ENCODE measurements around the gene ELFN1.

Gene ELFN1

DNA sequence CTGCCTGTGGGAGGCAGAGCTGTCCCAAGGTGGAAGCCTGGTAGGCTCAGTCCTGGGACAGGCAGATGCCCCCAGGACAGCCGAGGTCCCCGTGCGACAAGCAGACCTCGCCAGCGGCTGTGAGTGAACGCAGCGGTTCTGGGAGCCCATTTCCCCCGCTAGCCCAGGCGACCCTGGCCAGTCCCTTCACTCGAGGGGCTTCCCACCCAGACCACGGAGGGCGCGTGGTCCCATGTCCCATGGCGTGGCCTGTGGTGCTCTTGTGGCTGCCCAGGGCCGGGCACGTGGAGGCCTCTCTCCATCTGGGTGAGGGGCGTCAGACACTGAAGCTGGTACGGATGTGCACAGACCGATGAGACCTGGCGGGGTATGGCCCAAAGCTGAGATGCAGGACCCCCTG is 67.9 kb downstream of the ELFN1 start:
- Histone ChIP-seq H3K4me1 (ENCODE audit: control insufficient read depth in 1 of 2, insufficient read depth in 1 of 2, low read depth in 1 of 2, low read length in 1 of 2) (peaks cover 2 to 14% of the 10 kb centered on the region in 2 experiments), H3K27me3 (peaks cover 29% of the 10 kb centered on the region), H3K4me3 (ENCODE audit: low read depth in 1 of 2, low read length in 1 of 2) (no peak overlapping the region), H3K9me3 (no peaks in the 10 kb centered on the region), H3K27ac (no peak overlapping the region), H3K36me3 (no peaks in the 10 kb centered on the region)
- TF ChIP-seq, protein P1, sequence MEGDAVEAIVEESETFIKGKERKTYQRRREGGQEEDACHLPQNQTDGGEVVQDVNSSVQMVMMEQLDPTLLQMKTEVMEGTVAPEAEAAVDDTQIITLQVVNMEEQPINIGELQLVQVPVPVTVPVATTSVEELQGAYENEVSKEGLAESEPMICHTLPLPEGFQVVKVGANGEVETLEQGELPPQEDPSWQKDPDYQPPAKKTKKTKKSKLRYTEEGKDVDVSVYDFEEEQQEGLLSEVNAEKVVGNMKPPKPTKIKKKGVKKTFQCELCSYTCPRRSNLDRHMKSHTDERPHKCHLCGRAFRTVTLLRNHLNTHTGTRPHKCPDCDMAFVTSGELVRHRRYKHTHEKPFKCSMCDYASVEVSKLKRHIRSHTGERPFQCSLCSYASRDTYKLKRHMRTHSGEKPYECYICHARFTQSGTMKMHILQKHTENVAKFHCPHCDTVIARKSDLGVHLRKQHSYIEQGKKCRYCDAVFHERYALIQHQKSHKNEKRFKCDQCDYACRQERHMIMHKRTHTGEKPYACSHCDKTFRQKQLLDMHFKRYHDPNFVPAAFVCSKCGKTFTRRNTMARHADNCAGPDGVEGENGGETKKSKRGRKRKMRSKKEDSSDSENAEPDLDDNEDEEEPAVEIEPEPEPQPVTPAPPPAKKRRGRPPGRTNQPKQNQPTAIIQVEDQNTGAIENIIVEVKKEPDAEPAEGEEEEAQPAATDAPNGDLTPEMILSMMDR (IDR thresholded peaks at IDR 0.05): no peak

DNA sequence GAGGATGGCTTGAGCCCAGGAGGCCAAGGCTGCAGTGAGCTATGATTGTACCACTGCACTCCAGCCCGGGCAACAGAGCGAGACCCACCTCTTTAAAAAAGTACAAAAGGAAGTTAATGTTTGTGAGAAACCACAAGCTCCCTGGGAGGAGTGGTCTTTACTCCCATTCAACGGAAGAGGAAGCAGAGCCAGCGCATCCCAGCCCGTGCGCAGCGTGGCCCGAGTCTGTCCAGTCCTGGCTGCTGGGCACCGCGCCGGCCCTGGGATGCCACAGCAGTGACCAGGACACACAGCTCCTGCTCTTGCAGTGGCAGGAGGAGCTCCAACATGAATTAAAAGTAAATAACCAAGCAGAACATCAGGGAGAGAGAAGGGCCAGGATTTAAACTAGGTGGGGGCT is 68.4 kb downstream of the ELFN1 start:
- H3K27ac ChIP-seq: no peak overlapping the region
- no peak overlapping the region for H3K4me3 ChIP-seq (ENCODE audit: low read depth in 1 of 2, low read length in 1 of 2)
- no peaks in the 10 kb centered on the region for H3K9me3 ChIP-seq
- no peaks in the 10 kb centered on the region for H3K36me3 ChIP-seq
- peaks cover 30% of the 10 kb centered on the region for H3K27me3 ChIP-seq
- TF ChIP-seq, protein P1 (IDR thresholded peaks at IDR 0.05): no peak
- peaks cover 2 to 14% of the 10 kb centered on the region in 2 experiments for H3K4me1 ChIP-seq (ENCODE audit: control insufficient read depth in 1 of 2, insufficient read depth in 1 of 2, low read depth in 1 of 2, low read length in 1 of 2)

DNA sequence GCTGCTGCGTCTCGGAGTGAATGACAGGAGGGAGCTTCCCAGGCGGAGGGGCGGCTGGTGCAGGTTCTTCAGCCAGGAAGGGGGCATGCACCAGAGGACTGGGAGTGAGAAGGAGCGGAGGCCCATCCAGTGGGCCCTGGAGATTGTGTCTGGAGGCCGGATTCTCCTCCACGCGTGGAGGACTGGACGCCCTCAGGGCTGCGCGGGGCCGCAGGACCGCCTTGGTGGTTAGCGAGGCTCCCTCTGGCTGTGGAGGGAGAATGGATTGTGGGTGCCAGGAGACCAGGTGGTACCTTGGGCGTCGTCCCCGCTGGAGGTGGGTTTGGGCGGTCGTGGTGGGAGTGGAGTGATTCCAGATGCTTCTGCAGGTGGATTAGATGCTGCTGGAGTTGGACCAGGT is 68.9 kb downstream of the ELFN1 start:
- TF ChIP-seq, protein P1 (IDR thresholded peaks at IDR 0.05): no peak
- Histone ChIP-seq H3K27ac (no peak overlapping the region), H3K4me1 (ENCODE audit: control insufficient read depth in 1 of 2, insufficient read depth in 1 of 2, low read depth in 1 of 2, low read length in 1 of 2) (peaks cover 2 to 14% of the 10 kb centered on the region in 2 experiments), H3K9me3 (no peaks in the 10 kb centered on the region), H3K27me3 (peaks cover 30% of the 10 kb centered on the region), H3K4me3 (ENCODE audit: low read depth in 1 of 2, low read length in 1 of 2) (no peak overlapping the region), H3K36me3 (no peaks in the 10 kb centered on the region)

DNA sequence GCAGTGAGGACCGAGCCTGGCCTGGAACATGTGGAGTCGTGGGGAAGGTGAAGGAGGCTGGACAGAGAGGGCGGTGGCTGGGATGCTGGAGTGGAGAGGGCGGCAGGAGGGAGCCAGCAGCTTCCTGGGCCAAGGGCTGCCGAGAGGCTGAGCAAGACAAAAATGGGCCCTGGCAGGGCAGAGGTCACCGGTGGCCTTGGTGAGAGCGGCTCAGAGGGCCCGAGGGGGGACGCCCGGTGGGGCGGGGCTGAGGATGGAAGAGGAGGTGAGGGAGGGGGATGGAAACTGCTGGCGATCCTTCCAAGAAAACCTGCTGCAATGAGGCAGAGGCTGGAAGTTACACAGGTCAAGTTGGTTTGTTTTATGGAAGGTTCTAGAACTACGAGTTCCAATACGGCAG is 69.5 kb downstream of the ELFN1 start:
- no peak overlapping the region for H3K27ac ChIP-seq
- H3K36me3 ChIP-seq: no peaks in the 10 kb centered on the region
- peaks cover 30% of the 10 kb centered on the region for H3K27me3 ChIP-seq
- peaks cover 2 to 14% of the 10 kb centered on the region in 2 experiments for H3K4me1 ChIP-seq (ENCODE audit: control insufficient read depth in 1 of 2, insufficient read depth in 1 of 2, low read depth in 1 of 2, low read length in 1 of 2)
- TF ChIP-seq, protein P1 (IDR thresholded peaks at IDR 0.05): no peak
- H3K4me3 ChIP-seq (ENCODE audit: low read depth in 1 of 2, low read length in 1 of 2): no peak overlapping the region
- no peaks in the 10 kb centered on the region for H3K9me3 ChIP-seq

DNA sequence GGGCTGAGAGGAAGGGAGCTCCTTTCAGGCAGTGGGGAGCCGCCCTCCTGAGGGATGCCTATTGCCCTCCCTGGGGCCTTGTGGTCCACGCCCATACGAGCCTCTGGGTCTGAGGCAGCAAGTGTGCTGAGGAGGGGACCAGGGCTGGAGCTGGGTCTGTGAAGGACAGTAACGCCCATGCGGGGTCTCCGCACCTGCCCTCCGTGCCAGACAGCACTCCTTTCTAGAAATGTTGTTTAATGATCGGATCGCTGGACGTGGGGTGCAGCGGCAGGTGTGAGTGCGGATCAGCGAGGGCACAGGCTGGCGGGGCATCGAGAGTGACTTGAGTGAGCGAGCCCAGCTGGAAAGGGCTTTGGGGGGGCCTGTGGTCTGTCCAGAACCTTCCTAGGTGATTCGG is 70.1 kb downstream of the ELFN1 start:
- no peak overlapping the region for H3K27ac ChIP-seq
- H3K4me1 ChIP-seq (ENCODE audit: control insufficient read depth in 1 of 2, insufficient read depth in 1 of 2, low read depth in 1 of 2, low read length in 1 of 2): peaks cover 2 to 14% of the 10 kb centered on the region in 2 experiments
- no peaks in the 10 kb centered on the region for H3K9me3 ChIP-seq
- H3K36me3 ChIP-seq: no peaks in the 10 kb centered on the region
- H3K27me3 ChIP-seq: peaks cover 30% of the 10 kb centered on the region
- no peak overlapping the region for H3K4me3 ChIP-seq (ENCODE audit: low read depth in 1 of 2, low read length in 1 of 2)
- TF ChIP-seq, protein P1 (IDR thresholded peaks at IDR 0.05): no peak

DNA sequence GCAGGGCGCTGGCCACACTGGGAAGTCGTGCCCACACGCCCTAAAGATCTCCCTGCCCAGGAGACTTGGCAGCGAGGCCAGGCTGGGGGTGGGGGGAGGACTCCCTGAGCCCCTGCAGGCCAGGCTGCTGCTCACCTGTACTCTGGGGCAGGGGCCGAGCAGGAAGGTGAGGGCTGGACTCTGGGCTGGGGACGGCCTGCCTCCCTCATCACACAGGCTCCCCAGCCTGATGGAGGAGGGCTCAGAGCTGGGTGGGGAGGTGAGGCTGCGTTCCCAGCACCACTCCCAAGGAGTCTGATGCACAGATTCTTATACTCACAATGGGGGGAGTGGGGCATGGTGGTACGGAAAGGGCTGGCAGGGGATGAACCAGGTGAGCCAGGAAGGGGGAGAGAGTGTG is 71.2 kb downstream of the ELFN1 start:
- peaks cover 30% of the 10 kb centered on the region for H3K27me3 ChIP-seq
- no peak overlapping the region for H3K4me3 ChIP-seq (ENCODE audit: low read depth in 1 of 2, low read length in 1 of 2)
- no peak overlapping the region for H3K27ac ChIP-seq
- H3K36me3 ChIP-seq: no peaks in the 10 kb centered on the region
- TF ChIP-seq, protein P1 (IDR thresholded peaks at IDR 0.05): no peak
- peaks cover 2 to 14% of the 10 kb centered on the region in 2 experiments for H3K4me1 ChIP-seq (ENCODE audit: control insufficient read depth in 1 of 2, insufficient read depth in 1 of 2, low read depth in 1 of 2, low read length in 1 of 2)
- H3K9me3 ChIP-seq: no peaks in the 10 kb centered on the region

Data from neutrophil (primary cell).